IMR-90 (cell line): ENCODE results near the gene BPTF. TPM values are rescaled to one million over a fixed set of nuclear protein-coding genes. Genes with fewer than 3 reads are reported as not detected.

Source experiments
- ATAC-seq: fragments of 200-7000 bp; cut with Tn5 transposase; 2 replicates; pipeline ENCODE4 v1.9.1; 2020; ENCODE audit warnings: low read depth, mild to moderate bottlenecking, moderate library complexity
- BruUV-seq: library from RNA; stranded (reverse); fragments of 400-500 nt; replicated peaks from 2 replicates; lab custom pipeline; 2021; lab: Mats Ljungman, UMichigan
- CTCF ChIA-PET: fragments of 300-600 bp; formaldehyde crosslinking; extraction: SDS; loops from one replicate; lab custom pipeline; 2021; ENCODE audit warnings: antibody characterized with exemption; lab: Yijun Ruan, JAX
- POLR2A ChIA-PET: fragments of 300-600 bp; sonication (Branson Sonifier 250); formaldehyde crosslinking; loops from one replicate; lab custom pipeline; 2022; ENCODE audit warnings: antibody characterized with exemption; ENCODE audit not compliant: unreplicated experiment; lab: Charles Lee
- DNase-seq: peaks from one replicate; pipeline ENCODE4 v3.0.0; 2013
- H2AFZ ChIP-seq: replicated peaks from 2 replicates; pipeline ENCODE3; 2013; ENCODE audit warnings: low read length, mild to moderate bottlenecking; ENCODE audit not compliant: poor library complexity
- H2AK5ac ChIP-seq: 2 replicates; pipeline ENCODE4 v1.6.1; 2013; ENCODE audit warnings: low read depth, low read length, inconsistent platforms
- H2AK9ac ChIP-seq: replicated peaks from 2 replicates; pipeline ENCODE3; 2013; ENCODE audit warnings: mild to moderate bottlenecking, low read depth, low read length, moderate library complexity; ENCODE audit not compliant: poor library complexity
- H2BK120ac ChIP-seq: 2 replicates; pipeline ENCODE4 v1.6.1; 2013; ENCODE audit warnings: low read depth, low read length, inconsistent platforms
- H2BK15ac ChIP-seq: 3 replicates; pipeline ENCODE4 v1.6.1; 2013; ENCODE audit warnings: low read depth, low read length, inconsistent platforms
- H2BK20ac ChIP-seq: 2 replicates; pipeline ENCODE4 v1.6.1; 2013; ENCODE audit warnings: low read depth, mild to moderate bottlenecking, inconsistent platforms, low read length, moderate library complexity
- H2BK5ac ChIP-seq: 2 replicates; pipeline ENCODE4 v1.6.1; 2013; ENCODE audit warnings: mild to moderate bottlenecking, low read depth, low read length, inconsistent platforms; ENCODE audit not compliant: poor library complexity, severe bottlenecking
- H3K14ac ChIP-seq: replicated peaks from 2 replicates; pipeline ENCODE4 v1.6.1; 2013; ENCODE audit warnings: low read depth, low read length, inconsistent platforms
- H3K18ac ChIP-seq: 2 replicates; pipeline ENCODE4 v1.6.1; 2013; ENCODE audit warnings: low read depth, low read length, control low read depth
- H3K23ac ChIP-seq: 2 replicates; pipeline ENCODE4 v1.6.1; 2013; ENCODE audit warnings: low read depth, low read length, inconsistent platforms
- H3K27ac ChIP-seq: 2 replicates; pipeline ENCODE4 v1.5.1; 2013; ENCODE audit warnings: mild to moderate bottlenecking, control low read depth, low read length; ENCODE audit not compliant: insufficient read depth
- H3K27me3 ChIP-seq: 2 replicates; pipeline ENCODE4 v1.6.1; 2013; ENCODE audit warnings: low read length; ENCODE audit not compliant: control insufficient read depth, insufficient read depth
- H3K36me3 ChIP-seq: 2 replicates; pipeline ENCODE4 v1.6.1; 2013; ENCODE audit warnings: low read length, mixed read lengths; ENCODE audit not compliant: control insufficient read depth, insufficient read depth
- H3K4ac ChIP-seq: 2 replicates; pipeline ENCODE4 v1.6.1; 2013; ENCODE audit warnings: low read depth, low read length, inconsistent platforms
- H3K4me1 ChIP-seq: 2 replicates; pipeline ENCODE4 v1.6.1; 2013; ENCODE audit warnings: low read length, mixed read lengths; ENCODE audit not compliant: control insufficient read depth, insufficient read depth
- H3K4me2 ChIP-seq: 2 replicates; pipeline ENCODE4 v1.6.1; 2013; ENCODE audit warnings: low read depth, mild to moderate bottlenecking, control low read depth, low read length, moderate library complexity
- H3K4me3 ChIP-seq: 2 replicates; pipeline ENCODE4 v1.5.1; 2013; ENCODE audit warnings: low read depth, mild to moderate bottlenecking, control low read depth, low read length, moderate library complexity; ENCODE audit not compliant: insufficient read depth
- H3K56ac ChIP-seq: 2 replicates; pipeline ENCODE4 v1.6.1; 2013; ENCODE audit warnings: low read length, inconsistent platforms; ENCODE audit not compliant: insufficient read depth; ENCODE audit errors: extremely low read depth
- H3K79me1 ChIP-seq, 2 experiments: 2 replicates each; pipeline ENCODE4 v1.6.1; 2013; ENCODE audit warnings: low read length in 2 of 2, inconsistent platforms in 1 of 2, low read depth in 1 of 2
- H3K9ac ChIP-seq: 2 replicates; pipeline ENCODE4 v1.6.1; 2013; ENCODE audit warnings: low read depth, low read length, control low read depth
- H3K9me1 ChIP-seq: 2 replicates; pipeline ENCODE4 v1.6.1; 2013; ENCODE audit warnings: low read length, inconsistent platforms; ENCODE audit not compliant: insufficient read depth
- H3K9me3 ChIP-seq: 2 replicates; pipeline ENCODE4 v1.6.1; 2013; ENCODE audit warnings: low read length; ENCODE audit not compliant: control insufficient read depth, insufficient read depth
- H4K20me1 ChIP-seq: 2 replicates; pipeline ENCODE4 v1.6.1; 2013; ENCODE audit warnings: low read length, inconsistent platforms; ENCODE audit not compliant: insufficient read depth
- H4K5ac ChIP-seq: 2 replicates; pipeline ENCODE4 v1.6.1; 2013; ENCODE audit warnings: mild to moderate bottlenecking, low read depth, low read length, control low read depth
- H4K8ac ChIP-seq, 2 experiments: 2 replicates each; pipeline ENCODE4 v1.6.1; 2013; ENCODE audit warnings: low read depth in 2 of 2, low read length in 2 of 2, control low read depth in 1 of 2, inconsistent platforms in 1 of 2
- H4K91ac ChIP-seq: 2 replicates; pipeline ENCODE4 v1.6.1; 2013; ENCODE audit warnings: low read depth, low read length, inconsistent platforms; ENCODE audit not compliant: insufficient read depth
- BHLHE40 ChIP-seq: fragments of 150-350 bp; IDR thresholded peaks from 2 replicates; pipeline ENCODE4 v1.6.1; 2016; ENCODE audit warnings: mild to moderate bottlenecking, low read depth, low read length
- CEBPB ChIP-seq: IDR thresholded peaks from 2 replicates; pipeline ENCODE4 v1.6.1; 2012; ENCODE audit warnings: low read depth, low read length, improper control_type of control experiment
- MAFK ChIP-seq: IDR thresholded peaks from 2 replicates; pipeline ENCODE4 v1.6.1; 2012; ENCODE audit warnings: low read depth, low read length, improper control_type of control experiment
- NFE2L2 ChIP-seq: fragments of 150-350 bp; IDR thresholded peaks from 2 replicates; pipeline ENCODE4 v1.6.1; 2016; ENCODE audit warnings: low read depth, mild to moderate bottlenecking, low read length
- POLR2A ChIP-seq: IDR thresholded peaks from 2 replicates; pipeline ENCODE4 v1.6.1; 2012; ENCODE audit warnings: mild to moderate bottlenecking, low read depth, low read length
- RCOR1 ChIP-seq: IDR thresholded peaks from 2 replicates; pipeline ENCODE4 v1.6.1; 2012; ENCODE audit warnings: mild to moderate bottlenecking, low read length, improper control_type of control experiment; ENCODE audit not compliant: insufficient replicate concordance
- RFX5 ChIP-seq: IDR thresholded peaks from 2 replicates; pipeline ENCODE4 v1.8.0; 2012; ENCODE audit warnings: low read depth, mild to moderate bottlenecking, low read length, moderate library complexity
- SMC3 ChIP-seq: fragments of 150-350 bp; IDR thresholded peaks from 2 replicates; pipeline ENCODE4 v1.6.1; 2016; ENCODE audit warnings: low read depth, mild to moderate bottlenecking, antibody characterized with exemption, low read length, moderate library complexity
- WGBS, 2 experiments: methylation state at CpG; one replicate each; pipeline versions ENCODE4 v1.1.5 to v1.1.7; 2013; ENCODE audit warnings: missing lambda C conversion rate in 2 of 2; ENCODE audit not compliant: insufficient read length in 1 of 2; ENCODE audit errors: extremely low coverage in 2 of 2; 5-methylcytosine and 5-hydroxymethylcytosine counted together
- dilution Hi-C: fragments of 300-500 bp; cut with HindIII; formaldehyde crosslinking; loops from one replicate; pipeline ENCODE4 v1.14.3; 2018; ENCODE audit warnings: low sequenced_read_pairs; ENCODE audit not compliant: unreplicated experiment
- in situ Hi-C: fragments of 300-500 bp; cut with MboI; formaldehyde crosslinking; loops from 3 replicates; pipeline ENCODE4 v1.14.3; 2019; ENCODE audit warnings: low sequenced_read_pairs, inconsistent platforms, mixed read lengths
- intact Hi-C: fragments of 100-400 bp; cut with micrococcal nuclease; formaldehyde crosslinking; loops from 2 replicates; pipeline ENCODE4 v1.10.0; 2022
- polyA plus RNA-seq, 3 experiments: library from polyadenylated mRNA; depleted of rRNA; stranded (reverse); fragments of >200 nt; gene quantifications; 2 replicates each; pipeline ENCODE4 v1.2.3, GENCODE V29; 2012; ENCODE audit warnings: low replicate concordance in 1 of 3
- total RNA-seq: library from RNA; depleted of rRNA; stranded (reverse); fragments of >200 nt; gene quantifications from 2 replicates; pipeline ENCODE4 v1.2.3, GENCODE V29; 2012
- TF ChIP-seq, protein P1 (sequence below): fragments of 150-350 bp; IDR thresholded peaks from 2 replicates; pipeline ENCODE4 v1.6.1; 2016; ENCODE audit warnings: low read depth, mild to moderate bottlenecking, low read length, moderate library complexity, borderline replicate concordance
- TF ChIP-seq, protein P2 (sequence below): fragments of 150-350 bp; IDR thresholded peaks from 2 replicates; pipeline ENCODE4 v1.6.1; 2017; ENCODE audit warnings: mild to moderate bottlenecking, antibody characterized with exemption, low read length, low read depth

The BPTF gene
- total and polyA plus RNA-seq, 2 of the 4 experiments (the other 2 are of a cell fraction) = 32.3 to 35.7 TPM

DNA sequence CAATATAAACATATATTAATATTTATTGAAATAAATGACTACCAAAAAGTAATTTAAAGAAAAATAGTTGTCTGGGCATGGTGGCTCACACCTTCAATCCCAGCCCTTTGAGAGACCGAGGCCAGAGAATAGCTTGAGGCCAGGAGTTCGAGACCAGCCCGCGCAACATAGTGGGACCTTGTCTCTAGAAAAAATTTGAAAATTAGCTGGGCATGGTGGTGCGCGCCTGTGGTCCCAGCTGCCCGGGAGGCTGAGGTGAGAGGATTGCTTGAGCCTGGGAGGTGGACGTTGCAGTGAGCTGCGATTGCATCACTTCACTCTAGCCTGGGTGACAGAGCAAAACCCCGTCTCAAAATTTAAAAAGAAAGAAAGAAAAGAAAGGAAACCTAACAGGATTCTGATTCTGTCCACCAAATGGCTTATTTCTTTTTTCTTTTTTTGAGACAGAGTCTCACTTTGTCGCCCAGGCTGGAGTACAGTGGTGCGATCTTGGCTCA, 3.4 kb upstream of the BPTF start:
- Histone ChIP-seq H3K27ac (no peak overlapping the region), H3K79me1 (peaks cover 0 to 8% of the 10 kb centered on the region in 2 experiments; a peak in 2 of 4 replicates), H2AFZ (no peak overlapping the region), H4K8ac (no peak overlapping the region), H2BK15ac (no peak overlapping the region), H3K4me2 (no peak overlapping the region), H3K36me3 (no peaks in the 10 kb centered on the region), H3K4me1 (no peaks in the 10 kb centered on the region), H3K9me1 (no peaks in the 10 kb centered on the region), H3K4ac (no peak overlapping the region), H2BK5ac (no peak overlapping the region), H2BK20ac (no peak overlapping the region), H3K14ac (no peak overlapping the region), H3K9ac (no peak overlapping the region), H3K56ac (no peak overlapping the region), H3K9me3 (no peaks in the 10 kb centered on the region), H3K27me3 (no peaks in the 10 kb centered on the region; the same call in 1 of the 2 replicates), H4K20me1 (0 out of 2 replicates have a peak, but pooled peaks cover under 1% of the 10 kb centered on the region), H3K18ac (no peak overlapping the region), H4K5ac (no peak overlapping the region), H2AK9ac (no peak overlapping the region), H4K91ac (no peak overlapping the region), H3K23ac (no peak overlapping the region), H2BK120ac (no peak overlapping the region), H2AK5ac (no peak overlapping the region), H3K4me3 (no peak overlapping the region)
- intact Hi-C loops (no loop called here), dilution Hi-C loops (no loop called here), in situ Hi-C loops (no loop called here)
- ATAC-seq (no peak), DNase-seq (no peak)
- WGBS, 2 experiments = 100% methylated on average over 1 of the region's 12 CpGs; no CpG with 5 or more reads in 1 of the 2 experiments
- ChIA-PET CTCF (no interaction called here), POLR2A (no interaction called here)
- no TSS peak for BruUV-seq
- TF ChIP-seq CEBPB (no peak), POLR2A (no peak), BHLHE40 (no peak), SMC3 (no peak), MAFK (no peak), NFE2L2 (no peak), RCOR1 (no peak), RFX5 (no peak)
- TF ChIP-seq, protein P1, sequence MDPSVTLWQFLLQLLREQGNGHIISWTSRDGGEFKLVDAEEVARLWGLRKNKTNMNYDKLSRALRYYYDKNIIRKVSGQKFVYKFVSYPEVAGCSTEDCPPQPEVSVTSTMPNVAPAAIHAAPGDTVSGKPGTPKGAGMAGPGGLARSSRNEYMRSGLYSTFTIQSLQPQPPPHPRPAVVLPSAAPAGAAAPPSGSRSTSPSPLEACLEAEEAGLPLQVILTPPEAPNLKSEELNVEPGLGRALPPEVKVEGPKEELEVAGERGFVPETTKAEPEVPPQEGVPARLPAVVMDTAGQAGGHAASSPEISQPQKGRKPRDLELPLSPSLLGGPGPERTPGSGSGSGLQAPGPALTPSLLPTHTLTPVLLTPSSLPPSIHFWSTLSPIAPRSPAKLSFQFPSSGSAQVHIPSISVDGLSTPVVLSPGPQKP = no peak
- TF ChIP-seq, protein P2, sequence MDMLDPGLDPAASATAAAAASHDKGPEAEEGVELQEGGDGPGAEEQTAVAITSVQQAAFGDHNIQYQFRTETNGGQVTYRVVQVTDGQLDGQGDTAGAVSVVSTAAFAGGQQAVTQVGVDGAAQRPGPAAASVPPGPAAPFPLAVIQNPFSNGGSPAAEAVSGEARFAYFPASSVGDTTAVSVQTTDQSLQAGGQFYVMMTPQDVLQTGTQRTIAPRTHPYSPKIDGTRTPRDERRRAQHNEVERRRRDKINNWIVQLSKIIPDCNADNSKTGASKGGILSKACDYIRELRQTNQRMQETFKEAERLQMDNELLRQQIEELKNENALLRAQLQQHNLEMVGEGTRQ = no peak
